Amygdala (tissue), 56 donors: ENCODE data around the gene NDUFB5.
"Not testable (repeated sequence)": the region's sequence is repeated elsewhere in the genome, so short reads cannot be mapped to it uniquely, and the experiment has no call there.

ENCODE experiments used
- DNase-seq, 56 donors: peaks; one replicate each; lab custom pipeline; 2025; lab: John Stamatoyannopoulos, UW

NDUFB5 gene

GRCh38 chr3:179624451-179624850 is 19.9 kb downstream of the NDUFB5 start:
- DNase-seq: no peak

- DNase-seq: no peak
Measured at GRCh38 chr3:179630753-179631451, 26.3 kb downstream of the NDUFB5 start.

- DNase-seq: no peak
Measured at GRCh38 chr3:179640469-179640868, 35.9 kb downstream of the NDUFB5 start.

DNA sequence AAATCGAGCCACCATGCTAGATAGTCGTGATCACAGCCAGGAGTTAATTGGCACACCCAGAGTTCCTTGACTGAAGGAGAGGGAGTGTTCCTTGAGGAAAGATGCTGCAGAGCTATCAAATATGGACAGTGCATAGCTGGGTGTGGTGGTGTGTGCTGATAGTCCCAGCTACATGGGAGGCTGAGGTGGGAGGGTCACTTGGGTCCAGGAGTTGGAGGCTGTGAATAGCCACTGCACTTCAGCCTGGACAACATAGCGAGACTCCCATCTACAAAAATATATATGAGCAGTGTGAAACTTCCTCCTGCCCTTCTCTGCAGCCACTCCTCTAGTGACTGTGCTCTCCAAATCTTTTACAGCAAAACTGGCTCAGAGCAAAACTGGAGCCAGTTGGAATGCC is 38.3 kb downstream of the NDUFB5 start:
- no peak for DNase-seq

DNA sequence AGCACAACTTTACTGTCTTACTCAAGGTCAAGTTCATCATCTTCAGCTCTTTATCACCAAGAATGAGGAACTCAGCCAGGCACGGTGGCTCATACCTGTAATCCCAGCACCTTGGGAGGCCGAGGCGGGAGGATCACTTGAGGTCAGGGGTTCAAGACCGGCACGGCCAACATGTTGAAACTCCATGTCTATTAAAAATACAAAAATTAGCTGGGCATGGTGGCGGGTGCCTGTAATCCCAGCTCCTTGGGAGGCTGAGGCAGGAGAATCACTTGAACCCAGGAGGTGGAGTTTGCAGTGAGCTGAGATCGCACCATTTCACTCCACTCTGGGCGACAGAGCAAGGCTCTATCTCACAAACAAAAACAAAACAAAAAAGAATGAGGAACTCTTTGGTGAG is 39.2 kb downstream of the NDUFB5 start:
- DNase-seq: not testable (repeated sequence)

DNA sequence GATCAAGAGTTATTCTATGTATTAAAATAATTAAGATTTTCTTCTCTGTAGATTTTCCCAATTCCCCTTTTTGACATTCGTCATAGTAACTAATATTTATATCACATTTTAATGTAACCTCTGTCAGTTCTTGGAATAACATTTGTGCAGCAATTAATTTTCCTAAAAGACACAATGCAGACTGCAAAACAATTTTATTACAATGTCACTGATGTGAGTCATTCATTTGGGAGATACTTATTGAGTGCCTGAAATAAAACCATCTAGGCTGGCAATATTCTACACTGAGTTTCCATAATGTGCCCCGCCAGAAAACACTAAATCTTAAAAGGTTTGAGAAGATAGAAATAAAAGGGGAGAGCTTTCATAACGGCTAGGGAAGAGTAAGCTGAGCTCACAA is 41.6 kb downstream of the NDUFB5 start:
- no peak for DNase-seq

- no peak for DNase-seq
Measured at GRCh38 chr3:179651687-179652446, 47.3 kb downstream of the NDUFB5 start.

DNA sequence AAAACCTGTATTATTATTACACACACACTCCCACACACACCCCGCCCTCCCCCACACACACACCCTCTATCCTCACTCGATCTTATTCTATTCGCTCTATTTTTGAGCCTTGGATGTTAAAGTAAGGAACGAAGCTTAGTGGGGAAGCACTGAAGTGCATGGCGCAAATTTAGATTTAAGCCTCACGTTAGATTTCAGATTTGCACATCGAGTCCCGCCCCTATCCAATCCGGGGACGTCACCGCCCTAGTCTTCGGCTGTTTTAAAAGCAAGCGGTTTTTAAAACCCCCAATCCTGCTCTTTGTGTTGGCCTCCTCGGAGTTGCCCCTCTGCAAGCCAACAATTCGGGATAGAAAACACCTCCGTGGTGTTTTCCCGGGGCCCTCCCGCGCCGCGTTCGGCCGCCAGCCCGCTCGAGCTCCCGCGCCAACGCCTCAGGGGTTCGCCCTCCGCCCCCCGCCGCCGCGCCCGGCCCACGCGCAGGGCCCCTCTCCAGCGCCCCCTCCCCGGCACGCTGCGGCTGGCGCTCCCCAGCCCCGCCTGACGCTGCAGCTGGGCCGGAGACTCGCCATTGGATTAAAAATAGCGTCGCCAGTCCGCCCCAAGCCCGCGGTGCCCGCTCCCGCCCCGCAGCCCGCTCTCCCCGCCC is 48.0 kb downstream of the NDUFB5 start, which contains the start of gene USP13:
Gene USP13 (plus strand): TSS at position 594 of the 649 bp plus-strand sequence. CDS start 186 bp downstream, outside the sequence.
- peak in 53 of 56 donors; percentile 10 to 87 (median 70) for DNase-seq

DNA sequence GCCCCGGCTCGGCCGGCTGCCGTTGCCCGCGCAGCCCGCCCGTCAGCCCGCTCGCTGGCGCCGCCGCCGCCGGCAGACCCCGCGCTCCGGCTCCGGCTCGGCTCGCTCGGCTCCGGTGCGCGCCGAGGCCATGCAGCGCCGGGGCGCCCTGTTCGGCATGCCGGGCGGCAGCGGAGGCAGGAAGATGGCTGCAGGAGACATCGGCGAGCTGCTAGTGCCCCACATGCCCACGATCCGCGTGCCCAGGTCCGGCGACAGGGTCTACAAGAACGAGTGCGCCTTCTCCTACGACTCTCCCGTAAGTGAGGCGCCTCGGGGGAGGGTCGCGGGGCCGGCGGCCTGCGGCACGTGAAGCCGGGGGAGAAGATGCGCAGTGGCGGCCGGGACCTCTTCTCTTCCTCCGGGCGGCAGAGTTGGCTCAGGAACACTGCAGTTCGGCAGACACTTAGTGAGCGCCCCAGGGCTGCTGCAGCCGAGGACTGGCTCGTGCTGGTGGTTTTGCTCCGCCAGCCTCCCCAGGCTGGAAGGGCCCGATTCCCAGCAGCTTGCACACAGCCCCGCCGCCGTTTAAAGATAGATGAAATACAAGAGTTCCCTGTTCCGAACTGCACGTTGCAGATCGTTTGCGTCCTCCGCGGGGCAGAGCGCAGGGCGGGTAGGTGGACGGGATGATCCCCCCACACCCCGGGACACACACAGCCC is 48.7 kb downstream of the NDUFB5 start:
- peak in 54 of 56 donors; percentile 20 to 83 (median 69) for DNase-seq

- no peak for DNase-seq
Measured at GRCh38 chr3:179655236-179655635, 50.6 kb downstream of the NDUFB5 start.

- DNase-seq: no peak
Measured at GRCh38 chr3:179658606-179659005, 54.0 kb downstream of the NDUFB5 start.

GRCh38 chr3:179660872-179661271 is 56.3 kb downstream of the NDUFB5 start:
- DNase-seq: no peak

GRCh38 chr3:179661777-179662176 is 57.2 kb downstream of the NDUFB5 start:
- no peak for DNase-seq

GRCh38 chr3:179663093-179663492 is 58.5 kb downstream of the NDUFB5 start:
- no peak for DNase-seq

- no peak for DNase-seq
Measured at GRCh38 chr3:179666030-179666429, 61.4 kb downstream of the NDUFB5 start.

DNA sequence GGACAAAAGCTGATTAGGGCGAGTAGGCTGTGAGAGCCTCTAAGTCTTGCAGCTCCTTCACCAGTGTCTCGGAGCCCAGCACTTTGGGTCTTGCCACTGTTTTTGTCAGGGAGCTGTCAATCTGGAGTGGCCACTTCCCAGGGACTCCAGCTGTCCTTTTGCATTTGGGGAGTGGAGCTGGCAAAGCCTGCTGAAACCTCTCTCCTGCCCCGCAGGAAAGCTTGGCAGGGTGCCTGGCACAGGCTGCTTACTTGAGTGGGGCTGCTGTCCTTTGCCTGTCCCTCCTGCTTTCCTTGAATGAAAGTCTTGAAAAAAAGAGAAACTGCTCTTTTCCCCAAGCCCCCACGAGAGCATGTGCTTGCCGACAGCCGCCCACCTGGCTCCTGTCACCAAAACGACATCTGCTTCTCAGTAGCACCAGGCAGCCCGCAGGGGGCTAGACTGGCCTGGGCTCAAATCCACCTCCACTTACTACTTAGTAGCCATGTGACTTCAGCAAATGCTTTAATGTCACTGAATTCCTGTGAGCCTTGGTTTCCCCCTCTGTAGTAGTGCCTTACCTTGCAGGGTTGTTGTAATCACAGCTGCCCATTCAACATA is 61.9 kb downstream of the NDUFB5 start:
- peak in 44 of 56 donors; percentile 2 to 60 (median 24) for DNase-seq

GRCh38 chr3:179668429-179668828 is 63.8 kb downstream of the NDUFB5 start:
- DNase-seq: no peak

GRCh38 chr3:179670311-179670710 is 65.7 kb downstream of the NDUFB5 start:
- DNase-seq: no peak

DNA sequence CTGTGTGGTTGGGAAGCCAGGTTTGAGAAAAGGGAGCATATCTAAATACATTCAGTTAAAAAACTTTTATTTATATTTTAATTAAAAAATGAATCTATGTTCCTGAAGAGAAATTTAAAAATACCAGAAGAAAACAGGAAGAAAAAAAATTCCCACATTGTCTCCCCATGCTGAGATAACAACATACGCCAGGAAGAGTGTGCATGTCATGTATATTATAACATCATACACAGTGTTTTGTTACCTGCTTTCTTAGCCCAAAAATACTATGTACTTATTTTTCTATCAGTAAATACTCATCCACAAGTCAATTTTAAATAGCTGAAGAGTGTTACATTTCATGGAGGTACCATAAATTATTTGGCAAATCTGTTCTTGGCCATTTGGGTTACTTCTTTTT is 66.7 kb downstream of the NDUFB5 start:
- no peak for DNase-seq

GRCh38 chr3:179671747-179672242 is 67.2 kb downstream of the NDUFB5 start:
- DNase-seq: peak in 1 of 56 donors; percentile 3
